SIG-M5 (cell line): ENCODE data around the gene SCTR.

Experiments used
- DNase-seq: peaks from one replicate; lab custom pipeline; 2025; lab: John Stamatoyannopoulos, UW

The SCTR gene

DNA sequence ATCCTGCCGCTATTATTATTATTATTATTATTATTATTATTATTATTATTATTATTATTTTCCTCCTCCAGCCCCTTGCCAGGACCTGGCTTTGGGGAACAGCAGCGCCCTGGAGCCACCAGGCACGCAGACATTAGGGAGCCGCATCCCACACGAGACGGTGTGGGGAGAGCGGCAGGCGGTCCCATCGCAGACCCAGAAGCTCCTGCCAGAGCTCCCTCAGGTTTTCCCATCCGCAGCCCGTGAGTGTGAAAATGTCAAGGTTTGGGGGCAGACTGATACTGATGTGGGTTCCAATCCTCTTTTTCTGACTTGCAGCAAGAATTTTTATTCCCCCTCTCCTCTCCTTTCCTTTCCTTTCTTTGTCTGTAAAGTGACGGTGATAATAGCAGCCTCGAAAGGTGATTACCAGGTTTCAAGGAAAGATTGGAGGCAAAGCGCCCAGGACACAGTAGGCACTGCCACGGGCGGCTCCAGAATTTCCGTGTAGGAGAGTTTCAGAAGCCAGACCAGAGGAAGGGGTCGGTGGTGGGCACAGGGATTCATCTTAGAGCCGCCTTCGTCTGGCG lies 816 bp downstream of the SCTR start:
- no peak for DNase-seq

DNA sequence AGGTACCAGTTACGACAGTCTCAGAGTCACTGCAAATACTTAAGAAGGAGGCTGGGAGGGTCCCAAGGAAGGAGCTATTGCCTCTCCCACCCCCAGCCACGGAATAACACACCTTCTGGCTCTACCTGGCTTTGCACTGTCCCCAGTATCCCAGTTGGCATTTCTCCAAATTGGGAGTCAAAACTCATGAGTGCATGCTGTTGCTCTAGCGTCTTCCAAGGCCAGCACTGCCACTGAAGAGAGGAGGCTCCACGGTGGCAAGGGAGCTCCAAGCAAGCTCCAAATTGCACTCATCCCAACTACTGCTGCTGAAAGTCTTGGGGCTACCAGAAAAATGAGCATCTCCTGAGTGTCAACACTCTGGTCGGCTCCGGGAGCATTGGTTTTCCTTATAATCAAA lies 1.6 kb downstream of the SCTR start:
- no peak for DNase-seq

DNA sequence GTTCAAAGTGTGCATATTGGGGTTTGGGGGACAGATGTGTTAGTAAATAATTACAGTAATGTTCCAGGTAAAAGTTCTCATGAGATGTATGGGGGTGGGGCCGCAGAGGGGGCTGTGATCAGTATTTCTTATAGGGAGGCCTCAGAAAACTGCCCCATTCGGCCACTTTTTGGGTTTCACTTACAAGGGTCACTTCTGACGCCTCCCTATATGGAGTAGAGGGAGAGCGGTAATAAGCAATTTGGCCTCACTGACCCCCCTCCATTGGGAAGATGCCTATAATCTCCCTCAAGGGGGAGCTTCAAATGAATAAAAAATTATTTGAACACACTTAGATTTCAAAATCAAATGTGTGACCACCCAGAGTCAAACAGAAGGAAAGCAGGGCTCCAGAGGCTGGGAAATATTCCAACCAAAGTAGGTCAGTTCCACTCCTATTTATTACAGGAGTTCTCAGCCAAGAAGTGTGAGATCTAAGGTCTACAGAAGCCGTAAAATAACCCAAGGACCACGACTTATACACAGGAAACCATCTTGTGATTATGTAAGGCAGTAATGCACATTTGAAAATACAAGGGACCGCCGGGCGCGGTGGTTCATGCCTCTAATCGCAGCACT lies 2.7 kb downstream of the SCTR start:
- no peak for DNase-seq

DNA sequence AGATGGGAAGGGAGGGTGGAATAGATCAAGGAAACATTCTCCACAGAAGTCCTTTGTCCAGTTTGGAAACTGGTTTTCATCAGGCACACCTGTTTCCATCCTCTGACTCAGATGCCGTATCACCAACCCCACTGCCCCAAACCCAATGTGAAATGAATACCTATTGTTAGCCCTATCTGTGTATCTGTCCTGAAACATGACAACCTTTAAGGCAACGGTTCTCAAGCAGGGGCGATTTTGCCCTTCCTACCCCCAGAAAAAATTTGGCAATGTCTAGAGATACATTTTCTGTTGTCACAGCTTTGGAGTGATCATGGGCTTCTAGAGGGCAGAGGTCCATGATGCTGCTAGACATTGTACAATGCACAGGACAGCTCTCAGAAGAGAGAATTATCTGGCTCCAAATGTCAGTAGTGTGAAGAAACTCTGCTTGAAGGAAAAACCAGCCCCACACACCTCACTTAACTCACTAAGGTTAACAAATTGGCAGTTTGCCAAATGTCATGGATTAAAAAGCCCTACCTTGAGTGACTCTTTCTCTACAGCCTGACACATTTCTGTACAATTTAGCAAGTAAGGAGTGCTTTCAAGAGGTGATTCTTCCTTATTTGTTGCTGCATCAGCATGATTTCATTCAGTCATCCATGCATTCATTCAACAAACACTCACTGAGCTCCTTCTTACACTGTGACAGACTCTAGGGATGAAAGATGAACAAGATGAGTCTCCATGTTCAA lies 3.4 kb downstream of the SCTR start:
- no peak for DNase-seq

DNA sequence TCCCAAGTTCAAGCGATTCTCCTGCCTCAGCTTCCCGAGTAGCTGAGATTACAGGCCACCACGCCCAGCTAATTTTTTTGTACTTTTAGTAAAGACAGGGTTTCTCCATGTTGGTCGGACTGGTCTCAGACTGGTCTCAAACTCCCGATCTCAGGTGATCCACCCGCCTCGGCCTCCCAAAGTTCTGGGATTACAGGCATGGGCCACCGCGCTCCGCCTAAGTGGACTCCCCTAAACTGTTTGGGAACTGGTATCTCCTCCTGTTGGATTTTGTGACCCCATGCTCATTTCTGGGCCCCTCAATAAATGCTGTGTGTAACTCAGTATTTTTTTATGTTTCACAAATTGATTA lies 5.2 kb downstream of the SCTR start:
- no peak for DNase-seq

DNA sequence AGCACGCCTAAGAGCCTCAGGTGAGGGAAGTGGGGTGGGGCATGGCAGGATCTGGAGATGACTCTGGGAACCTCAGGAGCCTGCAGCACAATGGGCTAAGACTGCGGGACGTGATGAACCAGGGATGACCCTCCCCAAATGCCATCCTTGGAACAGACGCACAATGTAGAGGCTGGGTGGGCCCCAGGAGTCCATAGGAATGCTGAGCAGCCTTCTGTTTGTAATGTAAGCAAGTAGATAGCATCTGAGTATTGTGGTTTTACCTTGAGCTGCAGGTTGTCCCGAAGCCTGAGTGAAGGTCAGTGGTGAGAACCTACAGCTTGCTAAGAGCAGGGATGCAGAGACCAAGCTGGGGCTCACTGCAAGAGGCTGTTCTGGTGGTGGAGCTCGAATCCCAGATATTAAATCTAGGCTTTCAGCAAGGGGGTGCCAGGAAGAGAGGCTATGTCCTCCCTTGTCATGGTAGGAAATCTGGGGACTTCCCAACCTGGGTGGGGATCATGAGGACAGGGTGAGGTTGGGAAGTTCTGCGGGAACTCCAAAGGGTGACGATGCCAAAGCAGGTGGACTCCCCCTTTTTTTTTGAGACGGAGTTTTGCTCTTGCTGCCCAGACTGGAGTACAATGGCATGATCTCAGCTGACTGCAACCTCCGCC lies 5.8 kb downstream of the SCTR start:
- DNase-seq, result no peak

DNA sequence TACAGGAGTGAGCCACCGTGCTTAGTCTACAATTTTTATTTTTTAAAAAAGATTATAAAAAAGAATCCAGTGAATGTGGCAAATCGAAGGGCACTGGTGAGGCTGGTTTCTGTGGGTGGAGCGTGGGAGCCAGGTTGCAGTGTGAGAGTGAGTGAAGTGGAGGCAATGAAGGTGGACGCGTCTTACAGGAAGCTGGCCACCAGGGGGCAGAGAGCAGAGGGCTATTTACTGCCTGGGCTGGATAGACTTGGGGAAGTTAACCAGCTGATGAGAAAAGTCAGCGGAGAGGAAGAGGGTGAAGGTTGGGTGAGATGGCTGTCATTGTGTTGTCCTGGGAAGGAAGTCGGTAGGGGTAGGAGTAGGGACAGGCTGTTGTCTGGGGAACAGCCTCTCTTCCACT lies 6.8 kb downstream of the SCTR start:
- peak; percentile 21 for DNase-seq

DNA sequence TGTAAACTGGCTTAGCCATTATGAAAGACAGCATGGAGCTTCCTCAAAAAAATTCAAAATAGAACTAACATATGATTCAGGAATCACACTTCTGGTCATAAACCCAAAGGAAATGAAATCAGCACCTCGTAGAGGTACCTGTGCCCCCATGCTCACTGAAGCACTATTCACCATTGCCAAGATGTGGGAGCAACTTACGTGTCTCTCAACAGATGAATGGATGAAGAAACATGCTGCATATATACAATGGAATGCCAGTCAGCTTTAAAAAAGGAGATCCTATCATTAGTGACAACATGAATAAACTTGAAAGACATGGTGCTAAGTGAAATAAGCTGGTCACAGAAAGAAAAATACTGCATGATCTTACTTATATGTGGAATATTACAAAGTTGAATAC lies 8.2 kb downstream of the SCTR start:
- DNase-seq, result no peak

DNA sequence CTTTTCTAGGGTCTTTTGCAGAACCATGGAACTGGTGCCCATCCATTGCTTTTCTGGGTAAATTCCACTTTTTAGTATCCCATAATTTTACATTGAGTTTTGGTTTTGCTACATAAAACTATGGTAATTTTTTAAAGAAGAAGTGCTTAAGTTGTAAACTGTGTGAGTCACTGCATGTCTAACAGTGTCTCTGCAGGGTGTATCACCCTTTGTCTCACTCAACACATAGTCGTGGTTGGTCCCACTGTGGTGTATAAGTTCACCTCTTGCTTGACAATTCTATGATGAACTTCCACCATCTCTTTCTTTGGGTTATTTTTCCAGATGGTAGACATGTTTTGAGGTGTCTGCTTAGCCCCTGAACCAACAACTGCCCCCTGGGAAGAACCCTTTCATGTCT lies 10.5 kb downstream of the SCTR start:
- no peak for DNase-seq

DNA sequence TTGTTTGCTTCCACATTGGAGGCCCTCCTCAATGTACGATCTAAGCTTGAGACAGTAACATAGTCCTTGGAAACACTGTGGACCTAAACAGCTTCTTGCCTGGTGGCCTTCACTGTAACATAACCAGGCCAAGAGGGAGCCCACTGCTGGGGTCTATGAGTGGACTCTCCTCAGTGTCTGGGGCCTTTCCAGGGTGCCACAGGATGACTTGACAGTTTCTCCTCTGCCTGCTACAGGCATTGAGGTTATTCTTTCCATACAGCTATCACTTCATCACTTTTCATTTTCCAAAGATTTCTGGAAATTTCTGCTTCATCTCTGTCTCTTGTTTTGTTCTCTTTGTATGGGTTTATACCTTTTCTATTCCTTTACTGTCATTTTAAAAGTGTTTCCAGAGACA lies 11.3 kb downstream of the SCTR start:
- no peak for DNase-seq

DNA sequence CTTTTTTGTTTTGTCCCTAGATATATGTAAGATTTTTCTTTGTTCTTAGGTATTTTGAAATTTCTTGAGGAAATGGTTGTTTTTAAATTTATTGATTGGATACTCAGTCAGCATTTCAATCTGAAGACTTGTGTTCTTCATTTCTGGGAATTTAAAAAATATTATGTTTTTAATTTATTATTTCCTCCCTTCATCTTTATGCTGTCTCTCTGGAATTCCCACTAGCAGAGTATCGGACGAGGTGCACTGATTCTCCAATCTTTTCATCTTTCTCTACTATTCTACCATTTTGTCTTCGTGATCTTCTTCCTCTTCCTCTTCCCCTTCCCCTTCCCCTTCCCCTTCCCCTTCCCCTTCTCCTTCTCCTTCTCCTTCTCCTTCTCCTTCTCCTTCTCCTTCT lies 12.3 kb downstream of the SCTR start:
- DNase-seq, result no peak

DNA sequence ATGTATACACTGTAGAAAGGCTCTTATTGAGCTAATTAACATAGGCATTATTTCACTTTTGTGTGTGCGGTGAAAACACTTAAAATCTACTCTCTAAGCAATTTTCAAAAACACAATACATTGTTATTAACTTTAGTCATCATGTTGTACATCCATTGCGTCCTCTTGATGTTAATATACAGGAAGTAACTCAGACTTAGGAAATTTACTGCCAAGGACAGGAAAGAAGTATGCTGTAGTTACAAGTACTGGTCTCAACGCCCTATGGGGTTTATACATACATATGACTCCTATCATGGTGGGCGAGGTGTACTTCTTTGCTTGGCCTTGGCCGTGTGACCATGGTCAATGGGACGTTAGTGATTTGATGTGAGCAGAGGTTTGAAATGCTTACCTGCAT lies 15.5 kb downstream of the SCTR start:
- no peak for DNase-seq

DNA sequence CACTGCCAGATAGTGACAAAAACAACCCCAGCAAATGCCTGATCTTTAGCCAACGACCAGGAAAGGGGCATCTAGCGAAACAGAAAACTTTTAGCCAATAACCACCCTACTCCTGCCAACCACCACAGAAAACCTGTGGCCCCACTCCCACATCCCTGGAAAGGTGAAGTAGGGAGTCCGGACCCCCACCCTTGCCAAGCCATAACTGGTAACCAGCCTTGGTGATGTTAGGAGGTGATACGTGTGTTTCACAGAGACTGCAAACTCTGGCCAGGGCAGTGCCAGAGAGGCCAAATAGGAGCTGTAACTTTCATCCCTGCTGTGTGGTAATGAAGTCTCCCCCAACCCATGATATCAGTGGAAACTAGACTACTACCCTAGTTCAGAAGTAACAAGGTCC lies 27.6 kb downstream of the SCTR start:
- DNase-seq, result no peak

DNA sequence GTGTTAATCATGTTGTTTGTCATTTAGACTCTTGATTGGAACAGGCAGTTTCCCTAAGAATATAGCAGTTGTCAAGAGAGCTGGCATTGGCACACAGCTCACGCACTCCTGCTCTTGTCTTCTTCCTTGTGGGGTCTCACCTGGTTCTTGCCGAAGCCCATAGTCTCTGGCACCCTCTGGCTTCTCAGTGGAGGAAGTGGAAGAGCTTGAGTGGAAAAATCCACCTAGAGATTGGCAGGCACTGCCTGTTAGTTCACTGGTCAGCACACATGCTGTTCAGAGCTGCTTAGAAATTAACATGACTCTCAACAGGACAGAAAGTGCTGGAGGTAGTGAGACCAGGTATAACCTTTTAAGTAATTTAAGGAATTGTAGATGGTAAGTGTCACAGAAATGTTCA lies 28.3 kb downstream of the SCTR start:
- DNase-seq, result no peak

DNA sequence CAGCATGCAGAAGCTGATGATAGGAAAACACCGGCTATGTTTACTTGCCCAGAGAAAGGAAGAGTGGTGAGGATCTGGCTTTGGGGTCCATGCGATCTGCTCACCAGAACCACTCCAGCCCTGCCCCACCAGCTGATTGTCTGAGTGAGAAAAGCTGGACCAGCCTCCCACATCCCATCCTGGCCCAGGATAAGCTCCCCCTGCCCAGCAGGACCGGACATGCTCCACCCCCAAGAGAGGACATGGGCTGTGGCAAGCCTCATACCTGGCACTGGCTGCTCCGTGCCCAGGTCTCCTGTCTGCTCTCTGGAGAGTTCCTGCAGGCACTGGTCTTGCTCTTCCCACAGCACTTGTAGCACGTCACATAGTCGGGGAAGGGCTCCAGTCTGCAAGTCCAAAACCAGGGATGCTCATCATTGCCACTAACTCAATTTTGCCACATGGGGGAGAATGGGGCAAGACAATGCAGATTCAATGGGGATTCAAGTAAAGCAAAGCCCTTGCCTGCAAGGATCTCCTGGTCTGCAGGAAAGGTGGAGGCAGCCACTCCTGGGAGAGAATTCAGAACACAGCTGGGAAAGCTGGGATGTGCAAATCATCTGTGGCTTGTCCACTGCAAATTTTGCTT lies 30.0 kb downstream of the SCTR start:
- no peak for DNase-seq

DNA sequence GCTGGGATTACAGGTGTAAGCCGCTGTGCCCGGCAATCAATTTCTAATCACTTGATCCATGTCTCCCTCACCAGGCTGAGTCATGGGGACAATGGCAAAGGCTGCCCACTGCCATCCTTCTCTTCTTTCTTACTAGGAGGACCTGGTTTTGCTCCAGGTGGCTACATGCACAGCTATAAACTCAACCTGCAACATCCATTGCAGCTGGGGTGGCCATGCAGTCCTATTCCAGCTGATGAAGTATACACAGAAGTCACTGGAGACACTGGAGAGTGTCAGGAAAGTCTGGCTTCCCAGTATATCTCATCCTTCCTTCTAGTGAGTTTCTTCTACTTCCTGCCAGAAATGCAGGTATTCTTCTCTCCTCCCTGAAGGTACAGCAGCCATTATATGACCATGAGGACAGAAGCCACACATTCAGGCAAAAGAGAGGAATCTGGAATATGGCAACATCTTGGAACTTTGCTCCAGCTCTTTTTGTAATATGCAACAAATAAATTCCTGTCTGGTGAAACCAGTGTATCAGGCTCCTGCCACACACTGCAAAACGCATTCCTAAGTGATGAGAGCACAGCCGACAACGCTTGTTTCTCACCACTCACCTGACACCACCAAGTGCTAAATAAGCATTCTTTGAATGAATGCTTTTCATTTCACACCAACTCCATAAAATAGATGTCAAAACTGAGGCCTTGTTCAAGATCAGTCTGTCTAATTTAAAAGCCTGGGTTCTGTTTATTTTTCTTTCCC lies 32.3 kb downstream of the SCTR start:
- no peak for DNase-seq

DNA sequence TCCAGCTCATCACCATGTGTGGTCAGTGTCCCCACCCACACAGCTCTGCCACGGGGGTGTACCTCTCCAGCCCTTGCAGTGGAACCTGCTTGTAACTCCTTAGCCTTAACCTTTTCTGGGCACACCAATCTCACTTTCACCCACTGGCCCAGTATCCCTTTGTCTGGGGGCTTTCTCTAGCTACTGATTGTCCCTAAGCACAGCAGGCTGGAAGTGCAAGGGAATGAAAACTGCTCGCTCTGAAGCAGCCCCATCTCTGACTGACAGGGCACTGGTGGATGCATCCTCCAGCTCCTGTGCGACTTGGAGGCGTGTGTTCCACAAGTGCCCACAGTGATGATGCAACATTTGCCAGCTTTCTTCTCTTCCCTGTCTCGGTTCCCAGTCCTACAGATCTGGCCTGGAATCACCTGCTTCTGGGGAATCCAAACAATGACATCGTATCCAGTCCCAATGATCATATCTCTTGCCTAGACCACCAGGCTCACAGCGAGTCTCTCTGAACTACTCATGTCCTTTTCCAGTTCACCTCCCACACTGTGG lies 33.6 kb downstream of the SCTR start:
- no peak for DNase-seq

DNA sequence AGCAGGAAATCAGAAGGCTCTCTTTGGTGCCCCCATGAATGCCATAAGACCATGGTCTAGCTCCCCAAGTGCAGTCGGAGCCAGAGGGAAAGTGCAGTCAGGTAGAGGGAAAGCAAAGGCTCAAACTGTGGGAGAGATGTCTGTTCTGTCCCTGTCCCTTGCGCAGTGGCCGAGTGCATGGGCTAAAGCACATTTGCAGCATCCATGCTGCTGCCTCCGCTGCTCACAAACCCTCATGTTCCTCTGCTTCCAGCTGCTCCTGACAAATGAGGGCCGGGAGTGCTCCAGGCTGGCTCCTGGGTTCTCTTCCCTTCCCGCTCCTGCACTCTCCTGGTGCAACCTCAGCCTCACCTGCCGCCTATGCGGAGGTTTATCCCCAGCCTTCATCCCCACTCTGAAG lies 34.2 kb downstream of the SCTR start:
- DNase-seq, result no peak

DNA sequence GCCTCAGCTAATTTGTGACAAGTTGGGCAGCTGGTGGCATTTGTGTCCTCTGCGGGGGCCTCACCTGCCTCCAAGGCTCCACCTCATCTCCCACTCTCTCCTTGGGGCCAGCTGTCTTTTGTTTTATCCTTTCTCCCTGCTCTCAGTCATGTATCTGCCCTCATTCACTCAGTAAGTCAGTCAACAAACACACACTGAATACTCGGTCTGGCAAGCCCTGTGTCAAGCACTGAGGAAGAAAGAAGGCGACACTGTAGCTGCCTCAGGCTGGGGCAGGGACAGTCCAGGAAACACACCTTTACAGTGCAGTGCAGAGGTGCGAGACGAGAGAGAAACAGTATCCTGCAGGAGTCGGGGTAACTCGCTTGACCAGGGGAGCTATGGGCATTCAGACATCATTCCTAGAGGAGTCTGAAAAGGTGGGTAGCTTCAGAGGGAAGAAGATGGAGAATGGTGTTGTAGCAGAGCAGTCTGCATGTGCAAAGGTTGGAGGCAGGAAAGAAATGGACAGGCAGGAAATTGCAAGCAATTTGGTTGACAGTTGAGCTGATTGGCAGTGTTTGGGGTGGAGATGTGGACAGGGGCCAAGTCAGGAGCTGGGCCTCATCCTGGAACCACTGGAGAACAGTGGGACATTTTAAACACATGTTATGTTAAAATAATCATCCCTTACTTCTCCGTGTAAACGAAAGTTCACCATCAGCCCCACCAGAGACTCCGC lies 34.9 kb downstream of the SCTR start:
- no peak for DNase-seq

DNA sequence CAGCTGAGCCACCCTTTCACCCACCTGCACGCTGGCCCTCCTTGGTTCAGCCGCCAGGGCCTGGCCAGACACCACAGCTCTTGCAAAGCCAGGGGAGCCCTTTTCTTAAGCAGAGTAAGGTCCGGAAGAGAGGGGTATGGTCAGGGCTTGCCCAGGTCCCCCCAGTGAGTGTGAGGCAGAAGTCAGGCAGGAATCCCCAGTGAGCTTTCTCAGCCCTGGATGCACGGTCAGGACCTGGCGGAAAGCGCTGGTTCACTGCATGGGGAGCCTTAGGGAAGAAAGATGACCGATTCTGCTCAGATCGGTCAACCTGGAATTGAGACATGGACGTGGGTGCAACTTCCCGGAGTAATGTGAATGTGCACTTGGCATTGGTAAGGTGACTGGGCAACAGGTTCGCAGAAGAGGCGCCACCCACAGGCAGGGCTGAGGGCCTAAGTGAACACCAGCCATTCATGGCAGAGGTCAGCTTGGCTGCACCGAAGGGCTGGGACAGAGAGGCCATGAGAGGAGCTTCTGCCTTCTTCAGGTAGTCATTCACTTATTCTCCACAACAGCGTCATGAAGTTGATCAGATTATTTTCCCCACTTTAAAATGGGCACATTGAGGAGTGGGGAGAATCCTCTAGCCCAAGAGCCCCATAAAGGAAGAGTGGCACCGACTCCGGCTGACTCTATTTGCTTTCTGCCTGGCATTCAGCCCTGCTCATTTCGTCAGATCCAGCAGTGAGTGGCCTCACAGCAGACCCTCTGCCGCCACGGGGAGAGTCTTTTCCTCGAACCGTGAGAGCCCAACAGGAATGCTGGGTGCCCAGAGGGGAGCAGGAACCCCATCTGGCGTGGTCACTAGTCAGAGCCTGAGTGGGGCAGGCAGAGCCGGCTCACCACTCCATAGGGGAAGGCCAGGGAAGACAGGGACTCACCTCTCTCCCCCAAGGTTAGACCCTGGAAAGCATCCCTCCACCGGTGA lies 35.8 kb downstream of the SCTR start:
- DNase-seq, result no peak
